KMS-11 (cell line): ENCODE data around the gene SOWAHB.
"Not testable (repeated sequence)": the region's sequence is repeated elsewhere in the genome, so short reads cannot be mapped to it uniquely, and the experiment has no call there.

Experiments used
- H2AFZ ChIP-seq: fragments of 200-600 bp; sonication (generic); 2 replicates; pipeline ENCODE4 v1.6.1; 2016; ENCODE audit warnings: antibody characterized with exemption, mixed run types, low read depth
- H3K27ac ChIP-seq: fragments of 200-600 bp; sonication (generic); 2 replicates; pipeline ENCODE4 v1.6.1; 2016; ENCODE audit warnings: mild to moderate bottlenecking, mixed run types
- H3K27me3 ChIP-seq: fragments of 200-600 bp; sonication (generic); 2 replicates; pipeline ENCODE4 v1.6.1; 2017; ENCODE audit warnings: mild to moderate bottlenecking, low read depth, mixed run types, moderate library complexity; ENCODE audit not compliant: insufficient read depth
- H3K36me3 ChIP-seq: fragments of 200-600 bp; sonication (generic); 2 replicates; pipeline ENCODE4 v1.6.1; 2017; ENCODE audit warnings: mild to moderate bottlenecking, mixed run types; ENCODE audit not compliant: insufficient read depth
- H3K4me1 ChIP-seq: fragments of 200-600 bp; sonication (generic); 2 replicates; pipeline ENCODE4 v1.6.1; 2016; ENCODE audit warnings: mild to moderate bottlenecking, low read depth, mixed run types; ENCODE audit not compliant: poor library complexity, severe bottlenecking
- H3K4me2 ChIP-seq: fragments of 200-600 bp; sonication (generic); 2 replicates; pipeline ENCODE4 v1.7.0; 2016; ENCODE audit warnings: mild to moderate bottlenecking, mixed run types
- H3K4me3 ChIP-seq: fragments of 200-600 bp; sonication (generic); IDR thresholded peaks from 2 replicates; pipeline ENCODE4 v1.6.1; 2017; ENCODE audit warnings: low read depth, low read length, mixed read lengths; ENCODE audit not compliant: insufficient read depth
- H3K79me2 ChIP-seq: fragments of 200-600 bp; sonication (generic); 2 replicates; pipeline ENCODE4 v1.6.1; 2016; ENCODE audit warnings: low read depth, mixed run types; ENCODE audit not compliant: insufficient read depth
- H3K9ac ChIP-seq: fragments of 200-600 bp; sonication (generic); 2 replicates; pipeline ENCODE4 v1.6.1; 2016; ENCODE audit warnings: mild to moderate bottlenecking, mixed run types
- H4K20me1 ChIP-seq: fragments of 200-600 bp; sonication (generic); 2 replicates; pipeline ENCODE4 v1.6.1; 2016; ENCODE audit warnings: mild to moderate bottlenecking, mixed run types; ENCODE audit not compliant: insufficient read depth
- CTCF ChIP-seq: fragments of 200-600 bp; sonication (generic); conservative IDR thresholded peaks from 2 replicates; pipeline ENCODE4 v1.6.1; 2017; ENCODE audit warnings: low read depth, mild to moderate bottlenecking, antibody characterized with exemption, low read length, moderate library complexity, mixed read lengths

Gene SOWAHB

GRCh38 chr4:76881375-76881774, 16.6 kb downstream of the SOWAHB start:
- Histone ChIP-seq H3K27me3 (no peaks in the 10 kb centered on the region), H3K4me3 (no peak overlapping the region), H3K36me3 (no peaks in the 10 kb centered on the region), H3K4me1 (no peaks in the 10 kb centered on the region), H3K9ac (no peak overlapping the region), H3K27ac (no peak overlapping the region), H4K20me1 (no peaks in the 10 kb centered on the region), H3K79me2 (no peaks in the 10 kb centered on the region), H2AFZ (no peak overlapping the region), H3K4me2 (no peak overlapping the region)
- TF ChIP-seq CTCF = no peak

- H3K9ac ChIP-seq = no peak overlapping the region
- H2AFZ ChIP-seq = no peak overlapping the region
- H3K36me3 ChIP-seq = no peaks in the 10 kb centered on the region
- H3K27me3 ChIP-seq = no peaks in the 10 kb centered on the region
- no peaks in the 10 kb centered on the region for H4K20me1 ChIP-seq
- no peaks in the 10 kb centered on the region for H3K4me1 ChIP-seq
- H3K4me2 ChIP-seq = no peak overlapping the region
- no peak overlapping the region for H3K4me3 ChIP-seq
- H3K79me2 ChIP-seq = no peaks in the 10 kb centered on the region
- no peak for TF ChIP-seq CTCF
- no peak overlapping the region for H3K27ac ChIP-seq
Measured at GRCh38 chr4:76879731-76880364, 18.1 kb downstream of the SOWAHB start.

- H2AFZ ChIP-seq, H4K20me1 ChIP-seq, H3K36me3 ChIP-seq, H3K4me3 ChIP-seq, H3K4me1 ChIP-seq, H3K27ac ChIP-seq, H3K79me2 ChIP-seq, H3K9ac ChIP-seq, H3K27me3 ChIP-seq, H3K4me2 ChIP-seq: not testable (repeated sequence)
Measured at GRCh38 chr4:76878641-76879165, 19.2 kb downstream of the SOWAHB start.

- H4K20me1 ChIP-seq = no peaks in the 10 kb centered on the region
- no peaks in the 10 kb centered on the region for H3K79me2 ChIP-seq
- no peaks in the 10 kb centered on the region for H3K27me3 ChIP-seq
- no peaks in the 10 kb centered on the region for H3K4me1 ChIP-seq
- H3K9ac ChIP-seq = no peak overlapping the region
- no peak overlapping the region for H2AFZ ChIP-seq
- no peaks in the 10 kb centered on the region for H3K36me3 ChIP-seq
- no peak overlapping the region for H3K4me2 ChIP-seq
- no peak overlapping the region for H3K27ac ChIP-seq
- TF ChIP-seq CTCF = no peak
- no peak overlapping the region for H3K4me3 ChIP-seq
Measured at GRCh38 chr4:76874176-76874575, 23.8 kb downstream of the SOWAHB start.

- Histone ChIP-seq H3K36me3 (no peaks in the 10 kb centered on the region), H3K4me2 (no peak overlapping the region), H2AFZ (no peak overlapping the region), H4K20me1 (no peaks in the 10 kb centered on the region), H3K4me3 (no peak overlapping the region), H3K4me1 (peaks cover under 1% of the 10 kb centered on the region), H3K9ac (no peak overlapping the region), H3K27ac (no peak overlapping the region), H3K79me2 (no peaks in the 10 kb centered on the region), H3K27me3 (no peaks in the 10 kb centered on the region)
- no peak for TF ChIP-seq CTCF
Measured at GRCh38 chr4:76873495-76873894, 24.4 kb downstream of the SOWAHB start.
